Stimulated activated CD4-positive, alpha-beta T cell treated with anti-CD3 and anti-CD28 coated beads, Interleukin-1b, Interleukin-23, amount 100 ng/mL, for 4 hours (primary cell): Measurements from ENCODE around the gene IFNG.

Experiments
- DNase-seq, 2 donors: peaks; one replicate each; pipeline ENCODE4 v3.0.0-alpha.2; 2020; ENCODE audit warnings: low read depth in 2 of 2

Gene IFNG

DNA sequence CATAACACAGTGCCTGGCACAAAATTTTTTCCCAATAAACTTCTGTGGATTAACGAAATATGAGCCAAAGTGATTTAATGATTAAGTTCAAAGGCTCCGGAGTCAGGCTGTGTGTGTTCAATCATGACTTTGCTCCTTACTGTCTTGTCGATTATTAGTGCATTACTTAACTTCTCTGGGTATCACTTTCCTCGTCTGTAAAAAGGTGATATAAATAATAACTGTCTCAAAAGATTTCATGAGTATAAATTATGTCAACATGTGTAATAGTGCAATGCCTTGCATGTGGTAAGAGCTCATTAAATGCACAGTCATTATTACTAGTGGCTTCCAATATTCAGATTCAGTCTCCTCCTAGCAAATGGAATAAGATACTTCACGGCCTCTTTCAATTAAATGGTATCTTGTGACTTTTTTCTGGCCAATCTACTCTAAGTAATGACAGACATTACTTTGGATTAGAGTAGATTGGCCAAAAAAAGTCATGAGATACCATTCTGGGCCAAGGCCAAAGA, 6.8 kb upstream of the IFNG start:
- DNase-seq = no peak

DNA sequence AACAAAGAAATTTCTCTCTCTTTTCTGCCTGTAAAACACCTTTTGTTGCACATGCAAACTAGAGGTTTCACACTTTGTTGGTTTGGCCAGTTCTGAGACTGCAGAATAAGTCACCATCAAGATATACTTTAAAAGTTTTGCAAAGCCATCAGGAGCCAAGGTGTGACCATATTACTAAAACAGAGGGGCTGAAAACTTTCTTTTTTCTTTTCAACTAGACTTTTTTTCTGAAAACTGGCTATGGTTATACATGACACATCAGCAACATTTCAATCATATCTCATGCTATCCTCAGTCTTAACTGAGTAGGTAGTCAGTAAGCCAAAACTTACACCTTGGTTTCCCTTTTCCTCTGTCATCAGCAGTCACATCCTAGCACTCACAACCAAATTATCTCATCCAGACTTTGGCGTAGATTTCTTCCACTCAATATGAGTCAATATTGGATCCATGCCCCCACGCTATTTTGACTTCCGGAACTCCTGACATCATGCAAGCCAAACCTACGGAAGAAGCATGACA, 4.1 kb upstream of the IFNG start:
- no peak for DNase-seq

DNA sequence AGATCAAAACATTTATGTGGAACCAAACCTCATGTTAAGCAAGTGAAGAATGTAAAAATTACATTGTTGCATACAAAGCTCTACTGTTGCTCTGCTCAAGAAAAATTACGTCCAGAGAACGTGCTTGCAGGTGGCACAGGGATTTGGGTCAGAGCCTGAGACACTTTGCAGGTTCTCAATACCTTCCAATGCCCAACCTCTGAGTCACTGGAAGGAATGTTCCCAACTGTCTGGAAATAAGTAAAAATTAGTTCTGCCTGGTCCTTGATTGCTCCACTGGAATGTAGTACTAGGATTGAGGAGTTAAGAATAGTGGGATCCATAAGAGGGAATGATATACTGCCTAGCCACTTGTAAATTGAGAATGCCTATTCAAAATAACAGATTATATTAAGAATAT, 2.8 kb upstream of the IFNG start:
- DNase-seq = no peak

DNA sequence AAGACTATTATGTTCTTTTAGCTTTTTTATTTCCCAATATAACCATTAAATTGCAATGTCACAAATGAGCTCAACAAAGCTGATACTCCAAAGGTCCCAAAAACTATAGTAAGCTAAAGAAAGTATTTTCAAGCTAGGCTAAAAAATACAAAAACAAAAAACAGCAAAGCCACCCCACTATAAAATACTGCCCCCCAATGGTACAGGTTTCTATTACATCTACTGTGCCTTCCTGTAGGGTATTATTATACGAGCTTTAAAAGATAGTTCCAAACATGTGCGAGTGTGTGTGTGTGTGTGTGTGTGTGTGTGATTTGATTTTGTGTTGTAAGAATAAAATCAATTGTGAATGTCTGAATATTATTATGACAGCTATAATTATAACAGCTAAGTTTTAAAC, 1.1 kb downstream of the IFNG start:
- no peak for DNase-seq

DNA sequence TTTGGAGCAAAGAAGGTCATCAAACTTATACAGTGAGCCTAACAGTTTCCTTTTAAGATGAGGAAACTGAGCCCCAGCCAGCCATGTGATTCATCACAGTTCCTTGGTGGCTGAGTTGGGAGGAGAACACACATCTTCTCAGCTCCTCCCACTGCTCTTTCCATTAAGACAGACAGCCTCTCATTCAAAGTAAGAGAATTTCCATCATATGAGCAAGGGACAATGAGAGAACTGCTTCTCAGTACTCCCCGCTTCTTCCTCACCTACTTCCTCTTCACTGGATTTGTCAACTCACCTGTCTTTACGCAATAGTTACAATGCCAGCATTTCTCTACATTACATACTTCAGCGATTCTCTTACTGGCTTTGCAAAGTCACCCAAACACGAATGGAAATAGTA, 2.2 kb downstream of the IFNG start:
- no peak for DNase-seq

DNA sequence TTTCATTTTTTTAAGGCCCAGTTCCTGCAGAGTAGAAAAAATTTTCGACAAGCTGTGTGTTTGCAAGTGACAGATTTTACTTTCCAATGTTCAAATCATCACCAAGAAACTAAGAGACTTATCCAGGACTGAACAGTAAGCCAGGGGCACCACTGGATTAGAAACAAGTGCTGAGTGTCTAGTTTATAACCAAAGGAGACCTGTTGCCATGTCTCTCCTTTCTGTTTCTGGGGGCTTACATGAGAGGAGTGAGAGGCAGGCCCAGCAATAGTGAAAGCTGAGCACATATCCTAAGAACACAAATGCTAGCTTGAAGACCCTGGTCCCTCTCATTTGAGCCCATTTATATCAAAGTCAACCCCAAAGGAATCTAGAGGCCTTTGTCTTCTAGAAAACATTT, 2.9 kb downstream of the IFNG start:
- DNase-seq = no peak

DNA sequence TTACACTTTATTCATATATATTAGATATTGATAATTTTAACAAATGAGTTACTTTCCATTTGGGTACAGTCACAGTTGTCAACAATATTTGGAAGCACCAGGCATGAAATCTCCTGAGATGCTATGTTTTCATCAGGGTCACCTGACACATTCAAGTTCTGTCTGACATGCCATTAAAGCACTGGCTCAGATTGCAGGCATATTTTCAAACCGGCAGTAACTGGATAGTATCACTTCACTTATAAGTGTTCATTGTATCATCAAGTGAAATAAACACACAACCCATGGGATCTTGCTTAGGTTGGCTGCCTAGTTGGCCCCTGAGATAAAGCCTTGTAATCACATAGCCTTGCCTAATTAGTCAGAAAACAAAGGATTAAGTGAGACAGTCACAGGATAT, 4.8 kb downstream of the IFNG start:
- DNase-seq = no peak

DNA sequence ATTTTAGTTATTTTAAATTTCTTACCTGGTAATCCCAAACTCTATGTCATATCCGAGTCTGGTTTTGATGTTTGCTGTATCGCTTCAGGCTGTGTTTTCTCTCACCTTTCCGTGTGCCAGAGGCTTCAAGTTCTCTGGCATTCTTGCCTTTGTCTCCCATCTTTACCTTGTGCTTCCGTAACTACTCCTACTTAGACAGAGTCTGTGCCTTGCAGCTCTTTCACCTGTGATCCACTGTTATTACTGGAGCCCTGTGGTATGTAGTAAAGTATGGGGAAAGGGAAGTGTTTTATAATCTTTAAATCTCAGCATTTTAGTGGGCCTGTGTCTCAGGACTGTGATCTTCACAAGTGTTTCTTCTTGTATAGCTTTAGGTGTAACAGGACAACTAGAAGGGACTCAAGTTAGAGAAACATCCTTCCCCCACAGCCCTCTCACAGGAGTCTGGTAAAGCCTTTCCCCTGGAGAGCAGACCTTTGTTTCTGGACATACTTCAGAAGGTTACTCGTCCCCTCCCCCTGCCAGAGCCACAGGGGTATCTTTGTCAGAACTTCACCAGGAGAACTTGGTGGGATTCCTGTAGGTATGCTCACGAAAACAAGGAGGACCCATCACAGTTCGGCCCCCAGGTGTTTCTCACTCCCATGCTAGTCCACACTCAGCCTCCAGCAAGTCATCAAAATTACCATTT, 11.1 kb downstream of the IFNG start:
- DNase-seq = no peak

DNA sequence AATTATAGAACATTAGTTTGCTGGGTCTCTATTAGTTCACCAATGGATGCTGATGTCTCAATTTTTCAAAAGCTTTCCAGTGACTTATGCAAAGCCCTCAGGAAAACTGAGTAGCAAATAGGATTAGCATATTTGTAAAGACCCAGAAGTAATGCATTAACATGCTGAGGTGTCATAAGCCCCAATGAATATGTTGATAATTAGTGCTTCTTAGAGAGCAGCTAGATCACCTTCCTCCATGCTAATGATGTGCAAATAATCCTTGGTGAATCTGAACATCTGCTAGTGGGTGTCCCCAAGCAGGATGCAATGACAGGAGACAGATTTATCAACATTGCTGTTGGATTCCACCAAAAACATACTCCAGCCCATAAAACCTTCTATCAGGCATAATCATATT, 19.0 kb downstream of the IFNG start:
- no peak for DNase-seq

DNA sequence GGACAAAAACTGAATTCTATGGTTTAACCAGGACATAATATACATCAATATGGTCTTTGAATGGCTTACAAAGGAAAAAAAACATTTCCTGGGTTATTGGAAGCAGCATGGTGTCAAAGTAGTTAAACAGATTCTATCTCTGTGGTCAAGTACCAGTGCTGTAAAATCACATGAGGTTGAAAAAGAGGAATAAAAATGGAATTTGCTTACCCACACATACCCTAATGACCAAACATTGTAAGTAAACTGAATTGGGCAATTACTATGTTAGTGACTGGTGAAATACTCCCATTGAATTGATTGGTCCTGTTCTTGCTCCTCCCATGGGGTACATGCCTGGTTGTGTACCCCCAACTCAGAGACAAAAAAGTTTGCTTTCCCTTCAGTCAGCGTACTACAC, 19.6 kb downstream of the IFNG start:
- no peak for DNase-seq

DNA sequence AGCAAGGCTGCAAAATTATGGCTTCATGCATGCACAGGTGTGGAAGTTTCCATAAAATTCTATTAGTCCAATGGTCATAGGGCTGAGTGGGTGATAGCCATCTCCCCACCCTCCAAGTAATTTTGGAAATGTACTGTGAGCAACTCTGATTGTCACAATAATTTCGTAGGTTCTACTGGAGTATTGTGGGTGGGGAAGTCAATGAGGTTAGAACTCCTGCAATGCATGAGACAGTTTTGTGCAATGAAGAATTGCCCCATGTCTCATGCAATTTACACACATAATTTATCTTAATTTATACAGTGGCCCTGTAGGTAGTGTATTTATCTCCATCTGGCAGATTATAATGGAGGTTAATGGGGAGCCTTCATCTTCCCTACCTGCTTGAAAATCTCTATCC, 20.5 kb downstream of the IFNG start:
- DNase-seq = no peak

DNA sequence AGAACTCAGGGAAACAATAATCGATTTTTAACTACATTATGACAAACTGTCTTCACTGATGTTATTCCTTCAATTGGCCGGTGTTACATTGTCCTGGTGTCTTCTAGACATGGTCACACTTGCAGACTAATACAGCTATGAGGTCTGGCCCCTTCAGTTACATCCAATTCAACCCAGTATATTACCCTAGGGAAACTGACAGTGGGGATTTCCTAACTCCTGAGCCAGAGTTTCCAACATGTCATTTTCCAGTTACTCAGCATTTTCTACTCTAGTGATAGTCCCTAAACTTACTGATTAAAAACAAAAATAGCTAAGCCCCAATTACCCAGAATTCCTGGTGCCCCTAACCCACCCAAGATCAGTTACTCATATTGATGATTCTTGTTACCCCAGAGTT, 21.1 kb downstream of the IFNG start:
- DNase-seq = no peak

DNA sequence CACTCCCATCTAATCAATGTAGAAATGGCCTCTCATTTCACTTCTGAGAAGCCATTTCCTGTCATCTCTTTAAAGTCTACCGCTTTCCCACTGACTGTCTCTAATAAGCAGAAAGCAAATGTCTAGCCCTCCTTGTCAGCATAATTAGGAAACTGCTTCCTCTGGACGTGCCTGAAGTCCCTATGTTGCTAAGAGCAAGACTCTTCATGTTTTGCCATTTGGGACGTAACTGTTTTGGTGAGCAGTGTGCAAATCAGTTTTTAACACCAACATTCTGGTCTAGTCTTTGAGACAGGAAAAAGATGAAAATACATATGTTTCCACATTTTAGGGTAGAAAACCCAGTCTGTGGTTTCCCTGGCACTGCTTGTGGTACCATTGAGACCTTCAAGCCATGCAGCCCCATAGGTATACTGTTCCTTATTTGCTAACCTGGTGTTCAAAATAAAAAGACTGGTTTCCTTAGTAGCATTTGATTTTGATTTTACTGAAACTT, 22.2 kb downstream of the IFNG start:
- DNase-seq = no peak

DNA sequence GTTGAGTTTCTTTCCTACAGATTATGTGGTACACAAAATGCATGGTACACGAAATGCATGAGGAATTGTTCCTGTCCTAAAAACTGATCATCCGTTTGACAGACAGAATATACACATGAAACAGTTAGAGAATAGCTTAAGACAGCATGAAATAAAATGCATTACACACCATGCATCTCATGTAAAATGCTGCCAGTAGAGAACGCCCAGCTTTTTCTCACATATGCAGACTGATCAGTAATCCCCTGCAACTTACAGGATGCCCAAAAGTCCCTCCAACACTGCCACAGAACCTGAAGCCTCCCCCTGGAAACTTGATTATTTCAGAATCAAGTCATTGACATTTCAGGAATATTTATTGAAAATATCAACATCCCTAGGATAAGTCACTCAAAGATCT, 24.0 kb downstream of the IFNG start:
- no peak for DNase-seq

DNA sequence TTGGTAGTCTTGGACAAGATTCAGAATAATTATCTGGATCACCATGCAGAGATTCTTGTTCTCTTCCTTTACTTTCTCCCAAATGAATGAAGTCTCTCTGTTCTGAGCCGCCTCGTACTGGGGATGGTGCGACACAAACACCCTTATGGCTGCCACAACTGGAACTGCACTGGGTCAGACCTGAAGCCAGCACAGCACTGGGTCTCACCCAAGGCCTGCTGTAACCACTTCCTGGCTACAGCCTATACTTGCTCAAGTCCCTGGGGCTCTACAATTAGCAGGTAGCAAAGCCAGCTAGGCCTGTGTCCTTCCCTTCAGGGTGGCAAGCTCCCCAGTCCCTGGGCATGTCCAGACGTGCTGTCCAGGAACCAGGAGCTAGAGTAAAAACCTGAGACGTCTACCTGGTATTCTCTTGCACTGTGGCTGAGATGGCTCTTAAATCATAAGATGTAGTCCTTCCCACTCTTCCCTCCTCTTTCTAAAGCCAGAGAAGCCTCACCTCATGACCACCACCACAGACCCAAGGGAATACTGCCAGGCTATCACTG, 27.6 kb downstream of the IFNG start:
- DNase-seq = no peak

DNA sequence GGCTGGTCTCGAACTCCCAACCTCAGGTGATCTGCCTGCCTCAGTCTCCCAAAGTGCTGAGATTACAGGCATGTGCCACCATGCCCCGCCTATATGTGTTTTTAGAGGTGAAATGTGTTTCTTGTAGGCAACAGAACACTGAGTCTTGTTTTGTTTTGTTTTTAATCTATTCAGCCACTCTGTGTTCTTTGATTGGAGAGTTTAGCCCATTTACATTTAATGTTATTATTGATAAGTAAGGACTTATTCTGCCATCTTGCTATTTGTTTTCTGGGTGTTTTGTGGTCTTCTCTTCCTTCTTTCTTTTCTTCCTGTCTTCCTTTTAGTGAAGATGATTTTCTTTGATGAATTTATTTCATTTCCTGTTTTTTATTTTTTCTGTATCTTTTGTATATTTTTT, 29.6 kb downstream of the IFNG start:
- DNase-seq = no peak

DNA sequence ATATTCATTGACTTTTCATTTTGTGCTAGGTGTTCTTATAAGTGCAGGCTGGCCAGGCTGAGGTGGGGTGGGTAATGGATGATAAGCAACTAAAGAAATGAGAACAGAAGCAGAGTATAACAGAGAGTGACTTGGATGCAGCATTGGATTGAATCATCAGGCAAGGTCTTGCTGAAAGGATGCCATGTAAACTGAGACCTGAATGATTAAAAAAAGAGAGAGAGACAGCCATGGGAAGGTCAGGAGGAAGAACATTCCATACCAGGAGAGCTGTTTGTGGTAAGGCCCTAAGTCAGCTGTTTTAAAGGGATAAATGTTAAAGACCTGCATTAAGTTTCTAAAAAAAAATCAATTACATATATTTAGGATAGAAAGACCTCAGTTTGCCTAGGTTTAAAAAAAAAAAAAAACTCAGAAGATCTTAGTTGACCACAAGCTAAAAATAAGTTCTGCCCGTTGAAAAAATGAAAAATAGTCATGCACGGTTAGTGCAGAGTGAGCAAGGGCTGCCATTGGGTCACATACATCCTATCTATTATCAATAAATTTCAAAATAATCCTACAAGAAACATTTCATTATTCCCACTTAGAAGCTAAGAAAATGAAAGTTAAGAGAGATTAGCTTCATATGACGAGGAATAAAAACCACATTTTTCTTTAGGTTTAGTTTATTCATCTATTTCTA, 37.2 kb downstream of the IFNG start:
- no peak for DNase-seq

DNA sequence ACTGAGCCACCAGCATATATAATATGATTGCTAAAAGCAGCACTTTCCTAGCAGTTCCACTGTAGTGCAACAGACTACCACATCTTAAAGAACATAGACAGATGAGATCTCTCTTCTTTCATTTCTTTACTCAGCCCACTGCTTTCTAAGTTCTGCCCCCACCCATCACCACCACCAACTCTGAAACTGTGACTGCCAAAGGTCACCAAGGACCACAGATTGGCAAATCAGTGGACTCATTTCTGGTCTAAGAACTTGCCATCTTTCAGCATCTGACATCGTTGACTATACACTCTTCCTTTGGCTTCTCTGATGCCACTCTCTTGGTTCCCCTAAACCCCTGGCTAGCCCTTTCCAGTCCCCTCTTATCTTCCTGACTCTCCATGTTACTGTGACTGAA, 38.4 kb downstream of the IFNG start:
- no peak for DNase-seq

DNA sequence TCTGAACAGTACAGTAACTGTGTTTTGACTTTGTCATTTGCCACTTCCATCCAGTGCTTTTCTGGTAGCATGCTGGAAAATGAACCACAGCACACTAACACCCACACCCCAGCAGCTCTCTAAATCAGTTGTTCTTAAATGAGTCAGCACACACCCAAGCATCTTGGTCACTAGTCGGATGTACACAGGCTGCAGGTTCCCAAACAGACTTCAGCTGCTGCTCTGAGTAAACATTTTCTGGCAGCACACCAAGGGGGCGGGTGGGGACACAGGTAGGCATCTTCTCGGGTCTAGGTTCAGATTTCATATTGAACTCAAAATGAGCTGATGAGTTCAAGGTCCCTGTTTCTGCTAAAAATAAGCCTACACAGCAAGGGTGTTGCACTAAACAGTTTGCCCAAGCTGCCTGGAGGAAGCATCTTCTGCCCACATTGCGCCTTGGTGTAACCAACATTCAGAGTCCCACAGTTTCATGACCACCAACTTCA, 39.8 kb downstream of the IFNG start:
- peak; percentile 31 to 38 for DNase-seq

DNA sequence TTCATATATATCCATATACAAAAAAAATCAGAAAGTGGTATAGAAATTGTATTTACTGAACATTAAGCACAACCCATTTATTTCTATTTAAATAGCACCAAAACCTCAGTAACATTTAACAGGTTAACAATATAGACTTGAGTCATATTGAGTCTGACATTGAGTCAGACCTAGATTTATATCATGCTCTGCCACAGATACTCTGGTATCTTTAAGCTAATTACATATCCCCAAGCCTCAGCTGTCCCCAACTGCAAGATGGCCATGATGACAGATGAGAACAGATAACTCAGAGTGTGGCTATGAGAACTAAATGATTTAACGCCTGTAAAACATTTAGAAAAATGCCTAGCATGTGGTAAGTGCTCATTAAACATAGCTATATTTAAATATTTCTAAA, 40.3 kb downstream of the IFNG start:
- no peak for DNase-seq

DNA sequence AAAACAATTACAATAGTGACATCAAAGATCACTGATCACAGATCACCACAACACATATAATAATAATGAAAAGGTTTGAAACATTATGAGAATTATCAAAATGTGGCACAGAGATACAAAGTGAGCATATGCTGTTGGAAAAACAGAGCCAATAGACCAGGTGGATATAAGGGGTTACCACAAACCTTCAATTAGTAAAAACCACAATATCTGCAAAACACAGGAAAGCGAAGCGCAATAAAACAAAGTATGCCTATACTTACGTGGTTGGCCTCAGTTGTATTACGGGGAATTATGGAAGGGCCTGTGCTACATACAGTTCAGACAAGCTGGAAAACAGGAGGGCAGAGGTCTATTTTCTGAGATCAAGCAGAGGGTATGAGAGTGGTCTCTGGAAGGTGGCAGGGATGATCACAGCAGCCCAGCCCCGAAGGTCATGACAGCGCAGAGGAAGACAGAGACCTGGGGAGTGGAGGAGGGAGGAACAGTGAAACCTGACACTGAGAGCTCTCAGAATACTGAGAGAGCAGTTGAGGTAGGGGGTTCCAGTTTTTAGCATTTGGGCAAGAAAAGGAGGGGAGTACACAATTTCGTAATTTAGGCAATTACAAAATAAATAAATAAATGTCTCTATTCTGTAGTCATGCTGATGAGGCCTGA, 41.3 kb downstream of the IFNG start:
- DNase-seq = no peak

DNA sequence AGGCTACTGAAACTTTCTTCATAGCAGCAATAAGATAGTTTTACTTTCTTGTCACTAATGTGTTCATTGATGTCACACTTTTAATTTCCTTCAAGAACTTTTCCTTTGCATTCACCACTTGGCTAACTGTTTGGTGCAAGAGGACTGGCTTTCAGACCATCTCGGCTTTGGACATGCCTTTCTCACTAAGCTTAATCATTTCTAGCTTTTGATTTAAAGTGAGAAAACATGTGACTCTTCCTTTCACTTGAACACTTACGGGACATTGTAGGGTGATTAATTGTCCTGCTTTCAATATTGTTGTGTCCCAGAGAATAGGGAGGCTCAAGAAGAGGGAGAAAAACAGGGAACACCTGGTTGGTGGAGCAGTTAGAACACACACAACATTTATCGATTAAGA, 41.9 kb downstream of the IFNG start:
- no peak for DNase-seq
